DOHH2 (cell line): ENCODE results near the gene RPP21.

Experiments used
- H3F3A ChIP-seq: fragments of 200-600 bp; sonication (generic), shearing (Covaris generic); 2 replicates; pipeline ENCODE4 v1.6.0; 2016; ENCODE audit warnings: antibody characterized with exemption, mild to moderate bottlenecking; ENCODE audit not compliant: control insufficient read depth, insufficient read depth
- H3K27ac ChIP-seq: fragments of 200-600 bp; sonication (generic); 2 replicates; pipeline ENCODE4 v1.5.1; 2014; ENCODE audit warnings: low read depth, mild to moderate bottlenecking, low read length, moderate library complexity
- H3K27me3 ChIP-seq: fragments of 200-600 bp; sonication (generic); 2 replicates; pipeline ENCODE4 v1.6.1; 2014; ENCODE audit warnings: mild to moderate bottlenecking, low read length, mixed read lengths; ENCODE audit not compliant: control insufficient read depth
- H3K36me3 ChIP-seq: fragments of 200-600 bp; sonication (generic); 2 replicates; pipeline ENCODE4 v1.6.1; 2014; ENCODE audit warnings: mild to moderate bottlenecking, low read length, moderate library complexity, mixed read lengths; ENCODE audit not compliant: control insufficient read depth
- H3K4me1 ChIP-seq: fragments of 200-600 bp; sonication (generic); 2 replicates; pipeline ENCODE4 v1.6.1; 2014; ENCODE audit warnings: mild to moderate bottlenecking, low read length, mixed read lengths; ENCODE audit not compliant: control insufficient read depth
- H3K4me2 ChIP-seq: fragments of 200-600 bp; sonication (generic); 2 replicates; pipeline ENCODE4 v1.6.0; 2014; ENCODE audit warnings: mild to moderate bottlenecking, low read length, moderate library complexity
- H3K4me3 ChIP-seq: fragments of 200-600 bp; sonication (generic); 2 replicates; pipeline ENCODE4 v1.5.1; 2014; ENCODE audit warnings: mild to moderate bottlenecking, low read length, mixed read lengths
- H3K79me2 ChIP-seq: fragments of 200-600 bp; sonication (generic); 2 replicates; pipeline ENCODE4 v1.6.1; 2014; ENCODE audit warnings: mild to moderate bottlenecking, low read length, mixed read lengths; ENCODE audit not compliant: control insufficient read depth
- H3K9me2 ChIP-seq: fragments of 200-600 bp; sonication (generic); replicated peaks from 2 replicates; pipeline ENCODE4 v1.6.1; 2014; ENCODE audit warnings: mild to moderate bottlenecking, low read length, mixed read lengths; ENCODE audit not compliant: control insufficient read depth
- H3K9me3 ChIP-seq: fragments of 200-600 bp; sonication (generic); 2 replicates; pipeline ENCODE4 v1.6.1; 2014; ENCODE audit warnings: antibody characterized with exemption, low read length, mixed read lengths; ENCODE audit not compliant: control insufficient read depth, insufficient read depth
- H4K20me1 ChIP-seq: fragments of 200-600 bp; sonication (generic); 2 replicates; pipeline ENCODE4 v1.6.0; 2014; ENCODE audit warnings: low read depth, mild to moderate bottlenecking, antibody characterized with exemption, low read length, moderate library complexity; ENCODE audit not compliant: control insufficient read depth, insufficient read depth
- CTCF ChIP-seq: fragments of 200-600 bp; sonication (generic); IDR thresholded peaks from one replicate; pipeline ENCODE4 v1.5.1; 2014; ENCODE audit warnings: antibody characterized with exemption, mild to moderate bottlenecking, low read depth, low read length; ENCODE audit not compliant: poor library complexity, severe bottlenecking
- EZH2phosphoT487 ChIP-seq: fragments of 200-600 bp; sonication (generic); IDR thresholded peaks from 2 replicates; pipeline ENCODE4 v1.6.1; 2017; ENCODE audit warnings: borderline replicate concordance, mild to moderate bottlenecking, antibody characterized with exemption, low read length, moderate library complexity, mixed read lengths

RPP21 gene

GRCh38 chr6:30344868-30345671 is at the start of gene RPP21:
TSS of gene RPP21 (plus strand) at chr6:30345156. CDS start at chr6:30345172, 16 bp downstream.
- Histone ChIP-seq H3F3A (peaks cover 5% of the 10 kb centered on the region; the same call in 1 of the 2 replicates), H3K79me2 (peaks cover 8% of the 10 kb centered on the region), H3K27ac (peak within 1 kb of the TSS; percentile 44; the same call in 1 of the 2 replicates), H3K27me3 (no peaks in the 10 kb centered on the region), H3K4me3 (peak within 1 kb of the TSS; percentile 97), H3K9me3 (no peaks in the 10 kb centered on the region), H3K4me2 (peak within 1 kb of the TSS; percentile 70), H3K9me2 (no peaks in the 10 kb centered on the region), H4K20me1 (no peaks in the 10 kb centered on the region), H3K4me1 (peaks cover 33% of the 10 kb centered on the region), H3K36me3 (peaks cover 34% of the 10 kb centered on the region)
- TF ChIP-seq EZH2phosphoT487 (no peak), CTCF (no peak)

GRCh38 chr6:30295837-30296236 is 49.1 kb upstream of the RPP21 start:
- H3K4me1 ChIP-seq = no peaks in the 10 kb centered on the region
- H3K79me2 ChIP-seq = peaks cover 11% of the 10 kb centered on the region; the same call in 1 of the 2 replicates
- H3K27ac ChIP-seq = no peak overlapping the region
- H3K36me3 ChIP-seq = peaks cover 57% of the 10 kb centered on the region
- H3K27me3 ChIP-seq = no peaks in the 10 kb centered on the region
- H4K20me1 ChIP-seq = no peaks in the 10 kb centered on the region
- no peak overlapping the region for H3K4me3 ChIP-seq
- TF ChIP-seq EZH2phosphoT487 (no peak), CTCF (no peak)
- H3F3A ChIP-seq = no peaks in the 10 kb centered on the region
- no peaks in the 10 kb centered on the region for H3K9me3 ChIP-seq
- H3K9me2 ChIP-seq = no peaks in the 10 kb centered on the region
- H3K4me2 ChIP-seq = no peak overlapping the region

GRCh38 chr6:30304002-30304401 is 41.0 kb upstream of the RPP21 start:
- H3K79me2 ChIP-seq = peaks cover 66% of the 10 kb centered on the region
- peaks cover 69% of the 10 kb centered on the region for H3K36me3 ChIP-seq
- no peaks in the 10 kb centered on the region for H3F3A ChIP-seq
- no peaks in the 10 kb centered on the region for H3K9me2 ChIP-seq
- H3K4me1 ChIP-seq = no peaks in the 10 kb centered on the region
- TF ChIP-seq CTCF = no peak
- TF ChIP-seq EZH2phosphoT487 = no peak
- no peak overlapping the region for H3K4me3 ChIP-seq
- H3K27me3 ChIP-seq = no peaks in the 10 kb centered on the region
- H4K20me1 ChIP-seq = no peaks in the 10 kb centered on the region
- no peaks in the 10 kb centered on the region for H3K9me3 ChIP-seq
- no peak overlapping the region for H3K4me2 ChIP-seq
- H3K27ac ChIP-seq = no peak overlapping the region
